T-helper 9 cell (primary cell): Measurements from ENCODE around the gene CREB3L1.

ENCODE experiments used
- DNase-seq: peaks from one replicate; pipeline ENCODE4 v3.0.0-alpha.2; 2020
- total RNA-seq, 2 donors: gene quantifications; one replicate each; lab custom pipeline; 2026; lab: John Stamatoyannopoulos, UW

Gene CREB3L1
- total RNA-seq: 0 reads per million in 2 donors

GRCh38 chr11:46277622-46278386, at the start of gene CREB3L1:
Gene CREB3L1, plus strand, starts transcription at chr11:46277662. Its CDS starts 450 bp downstream, at chr11:46278112.
- DNase-seq: no peak

GRCh38 chr11:46229230-46229629, 48.2 kb upstream of the CREB3L1 start:
- DNase-seq: no peak

- DNase-seq: no peak
Observed at GRCh38 chr11:46234311-46234710, 43.2 kb upstream of the CREB3L1 start.

- no peak for DNase-seq
Observed at GRCh38 chr11:46235777-46236688, 41.4 kb upstream of the CREB3L1 start.

- no peak for DNase-seq
Observed at GRCh38 chr11:46236918-46237247, 40.6 kb upstream of the CREB3L1 start.

- peak; percentile 40 for DNase-seq
Observed at GRCh38 chr11:46237248-46238077, 40.0 kb upstream of the CREB3L1 start.

- peak; percentile 59 for DNase-seq
Observed at GRCh38 chr11:46238078-46238966, 39.1 kb upstream of the CREB3L1 start.

- DNase-seq: peak; percentile 73
Observed at GRCh38 chr11:46238967-46239800, 38.3 kb upstream of the CREB3L1 start.

- DNase-seq: no peak
Observed at GRCh38 chr11:46239801-46240061, 37.7 kb upstream of the CREB3L1 start.

GRCh38 chr11:46240371-46240770, 37.1 kb upstream of the CREB3L1 start:
- no peak for DNase-seq

- no peak for DNase-seq
Observed at GRCh38 chr11:46240861-46241260, 36.6 kb upstream of the CREB3L1 start.

GRCh38 chr11:46242041-46242951, 35.2 kb upstream of the CREB3L1 start:
- DNase-seq: no peak

GRCh38 chr11:46242952-46243795, 34.3 kb upstream of the CREB3L1 start:
- peak; percentile 79 for DNase-seq

- DNase-seq: no peak
Observed at GRCh38 chr11:46243796-46244109, 33.7 kb upstream of the CREB3L1 start.

GRCh38 chr11:46246521-46246920, 30.9 kb upstream of the CREB3L1 start:
- no peak for DNase-seq

- no peak for DNase-seq
Observed at GRCh38 chr11:46247090-46247489, 30.4 kb upstream of the CREB3L1 start.

GRCh38 chr11:46247659-46248058, 29.8 kb upstream of the CREB3L1 start:
- DNase-seq: peak; percentile 6

- DNase-seq: no peak
Observed at GRCh38 chr11:46248289-46249102, 29.0 kb upstream of the CREB3L1 start.
